ENCODE results near the gene TSHZ1.

Gene TSHZ1

DNA sequence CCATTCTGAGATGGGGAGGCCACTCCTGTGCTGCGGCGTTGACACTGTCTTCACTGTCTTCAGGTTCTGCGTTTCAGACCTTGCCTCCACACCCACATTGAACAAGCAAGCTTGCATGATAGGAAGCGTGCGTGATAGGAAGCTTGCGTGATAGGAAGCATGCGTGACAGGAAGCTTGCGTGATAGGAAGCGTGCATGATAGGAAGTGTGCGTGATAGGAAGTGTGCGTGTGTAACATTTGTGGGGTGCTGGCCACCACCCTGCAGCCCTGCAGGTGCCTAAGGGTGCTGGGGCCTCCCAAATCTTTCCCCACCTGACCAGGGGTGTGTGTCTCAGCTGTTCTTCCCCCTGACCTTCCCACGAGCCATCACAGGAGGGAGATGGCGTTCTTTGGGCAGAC, 25.3 kb downstream of the TSHZ1 start:
- in situ Hi-C loops (cut with HindIII; ENCODE audit: low pct_ligation_motif_present, low pct_unique_long_range_greater_than_20kb, low sequenced_read_pairs) = no loop called here
- no peak for DNase-seq

DNA sequence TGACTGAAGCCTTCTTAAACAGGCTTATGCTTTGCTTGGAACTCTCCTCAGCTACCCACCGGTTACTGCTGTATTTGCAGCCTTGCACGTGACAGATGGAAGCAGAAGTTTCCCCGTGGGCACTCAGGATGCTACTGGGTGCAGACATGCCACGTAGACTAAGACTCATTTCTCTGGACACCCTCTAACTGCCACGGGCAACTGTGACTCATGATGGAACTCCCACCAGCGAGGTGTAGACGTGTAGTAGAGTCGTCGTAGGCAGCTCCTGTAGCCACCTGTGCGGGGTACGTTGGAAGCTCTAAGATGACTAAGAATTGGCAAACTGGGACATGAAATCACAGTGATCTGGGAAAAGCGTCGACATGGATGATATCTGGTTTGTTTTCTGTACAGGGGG, 27.5 kb downstream of the TSHZ1 start:
- in situ Hi-C loops (cut with HindIII; ENCODE audit: low pct_ligation_motif_present, low pct_unique_long_range_greater_than_20kb, low sequenced_read_pairs) = no loop called here
- no peak for DNase-seq

- no peak for DNase-seq
- in situ Hi-C loops (cut with HindIII; ENCODE audit: low pct_ligation_motif_present, low pct_unique_long_range_greater_than_20kb, low sequenced_read_pairs) = no loop called here
These were observed 28.2 kb downstream of the TSHZ1 start for GRCh38 chr18:75238786-75239185.

DNA sequence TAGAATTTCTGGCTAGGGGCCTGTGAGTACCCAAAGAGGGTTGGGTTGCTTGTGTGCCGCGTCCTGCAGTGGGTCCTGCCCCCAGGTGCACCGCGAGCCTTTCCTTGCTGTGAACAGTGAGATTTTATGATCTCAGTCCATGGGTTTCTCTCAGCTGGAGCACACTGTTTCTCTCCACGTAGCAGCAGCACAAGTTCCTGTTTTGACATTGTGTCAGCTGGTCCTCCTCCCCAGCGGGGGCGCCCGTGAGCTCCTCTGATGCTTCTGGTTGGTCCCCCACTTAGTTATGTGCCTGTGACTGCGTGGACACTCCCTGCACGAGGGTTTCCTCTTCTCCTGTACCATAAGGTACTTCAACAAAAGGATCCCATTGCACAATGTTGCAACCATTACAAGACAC, 29.8 kb downstream of the TSHZ1 start:
- no peak for DNase-seq

DNA sequence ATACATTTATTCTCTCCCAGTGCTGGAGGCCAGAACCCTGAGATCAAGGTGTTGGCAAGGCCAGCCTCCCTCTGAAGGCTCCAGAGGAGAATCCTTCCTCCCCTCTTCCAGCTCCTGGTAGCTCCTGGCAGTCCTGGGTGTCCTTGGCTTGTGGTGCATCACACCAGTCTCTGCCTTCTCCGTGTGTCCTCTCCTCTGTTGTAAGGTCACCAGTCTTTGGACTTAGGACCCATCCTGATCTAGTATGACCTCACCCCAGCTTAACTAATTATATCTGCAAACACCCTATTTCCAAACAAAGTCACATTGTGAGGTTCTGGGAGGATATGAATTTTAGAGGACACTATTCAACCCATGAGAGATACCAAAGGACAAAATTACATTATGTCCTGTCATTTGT, 31.1 kb downstream of the TSHZ1 start:
- in situ Hi-C loops (cut with HindIII; ENCODE audit: low pct_ligation_motif_present, low pct_unique_long_range_greater_than_20kb, low sequenced_read_pairs) = no loop called here
- no peak for DNase-seq

More for the DNA sequence above, 29.8 kb downstream of the TSHZ1 start:
- in situ Hi-C loops (cut with HindIII; ENCODE audit: low pct_ligation_motif_present, low pct_unique_long_range_greater_than_20kb, low sequenced_read_pairs) = no loop called here

- in situ Hi-C loops (cut with HindIII; ENCODE audit: low pct_ligation_motif_present, low pct_unique_long_range_greater_than_20kb, low sequenced_read_pairs) = no loop called here
- DNase-seq = peak; percentile 46
These were observed 34.0 kb downstream of the TSHZ1 start for GRCh38 chr18:75244351-75245313.

DNA sequence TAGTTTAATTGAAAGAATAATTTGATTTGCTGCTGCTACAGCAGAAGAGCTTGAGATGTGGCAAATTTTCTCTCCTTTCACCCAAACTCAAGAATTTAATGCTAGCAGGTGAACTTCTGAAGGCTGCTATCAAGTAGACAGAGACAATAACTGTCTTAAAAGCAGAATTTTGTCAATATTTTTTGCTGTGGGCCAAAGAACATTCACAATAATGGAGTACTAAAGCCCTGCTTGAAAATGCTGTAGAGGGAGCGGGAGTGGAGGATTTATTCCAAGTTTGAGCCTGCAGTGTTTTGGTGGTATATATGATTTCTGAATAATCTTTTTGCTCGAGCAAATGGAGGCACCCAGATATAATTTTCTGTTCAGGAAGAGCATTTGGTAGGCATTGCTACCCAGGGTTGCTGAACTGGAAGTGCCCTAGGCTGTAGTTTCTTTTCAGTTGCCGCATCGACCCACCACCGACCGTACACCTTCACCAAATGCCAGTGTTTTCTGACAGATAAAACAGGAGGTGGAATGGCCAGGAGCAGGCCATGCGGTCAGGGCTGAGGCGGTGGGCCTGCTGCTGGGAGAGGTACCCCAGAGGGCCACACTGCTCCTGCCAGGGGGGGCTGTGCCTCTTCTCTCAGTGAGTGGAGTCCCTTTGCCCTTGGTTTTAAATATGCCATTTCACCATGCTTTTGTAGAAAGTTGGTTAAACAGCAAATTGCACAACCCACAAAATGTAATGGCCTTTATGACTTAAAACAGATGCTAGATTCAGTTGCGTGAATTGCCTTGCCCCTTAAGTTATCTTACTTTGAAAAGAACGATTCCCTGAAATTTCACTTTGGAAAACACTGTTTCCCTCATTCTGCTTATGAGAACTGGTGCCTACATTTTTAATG, 36.4 kb downstream of the TSHZ1 start:
- in situ Hi-C loops (cut with HindIII; ENCODE audit: low pct_ligation_motif_present, low pct_unique_long_range_greater_than_20kb, low sequenced_read_pairs) = no loop called here
- peak; percentile 4 for DNase-seq

- peak; percentile 50 for DNase-seq
- in situ Hi-C loops (cut with HindIII; ENCODE audit: low pct_ligation_motif_present, low pct_unique_long_range_greater_than_20kb, low sequenced_read_pairs) = no loop called here
These were observed 37.2 kb downstream of the TSHZ1 start for GRCh38 chr18:75247611-75248421.

DNA sequence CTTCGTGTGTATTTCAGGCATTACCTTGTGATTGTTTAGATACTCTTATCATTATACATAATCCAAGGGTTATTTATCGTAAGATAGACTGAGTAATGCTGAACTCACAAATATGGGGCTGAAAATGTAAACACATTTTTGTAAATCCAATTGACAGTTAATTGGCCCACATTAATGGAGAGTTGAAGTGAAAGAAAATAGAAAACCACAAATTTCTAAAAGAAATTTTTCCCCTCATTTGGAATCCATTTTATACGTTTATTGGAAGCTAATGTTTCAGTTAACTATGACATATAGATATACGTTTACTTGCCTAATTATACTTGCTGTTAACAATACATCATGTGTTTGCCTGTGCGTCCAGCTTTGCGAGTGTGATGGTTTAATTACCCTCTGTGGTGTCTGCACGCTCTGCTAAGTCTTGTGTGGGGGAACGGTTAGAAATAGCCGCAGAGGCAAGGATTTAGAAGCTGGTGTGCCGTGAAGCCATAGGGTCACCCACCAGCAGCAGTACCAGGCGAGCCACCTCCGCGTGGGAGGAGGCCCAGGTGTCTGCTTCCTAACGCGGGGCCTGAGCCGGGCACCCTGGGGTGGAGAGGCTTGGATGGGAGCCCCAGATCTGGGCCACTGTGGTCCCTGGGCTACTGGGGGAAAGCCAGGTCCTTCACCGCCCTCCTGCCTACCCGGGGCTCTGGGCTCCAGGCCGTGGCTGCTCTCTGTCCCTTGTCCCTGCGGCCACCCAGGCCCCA, 38.0 kb downstream of the TSHZ1 start:
- in situ Hi-C loops (cut with HindIII; ENCODE audit: low pct_ligation_motif_present, low pct_unique_long_range_greater_than_20kb, low sequenced_read_pairs) = no loop called here
- DNase-seq = no peak

- no peak for DNase-seq
- in situ Hi-C loops (cut with HindIII; ENCODE audit: low pct_ligation_motif_present, low pct_unique_long_range_greater_than_20kb, low sequenced_read_pairs) = no loop called here
These were observed 38.5 kb downstream of the TSHZ1 start for GRCh38 chr18:75249175-75249518.

DNA sequence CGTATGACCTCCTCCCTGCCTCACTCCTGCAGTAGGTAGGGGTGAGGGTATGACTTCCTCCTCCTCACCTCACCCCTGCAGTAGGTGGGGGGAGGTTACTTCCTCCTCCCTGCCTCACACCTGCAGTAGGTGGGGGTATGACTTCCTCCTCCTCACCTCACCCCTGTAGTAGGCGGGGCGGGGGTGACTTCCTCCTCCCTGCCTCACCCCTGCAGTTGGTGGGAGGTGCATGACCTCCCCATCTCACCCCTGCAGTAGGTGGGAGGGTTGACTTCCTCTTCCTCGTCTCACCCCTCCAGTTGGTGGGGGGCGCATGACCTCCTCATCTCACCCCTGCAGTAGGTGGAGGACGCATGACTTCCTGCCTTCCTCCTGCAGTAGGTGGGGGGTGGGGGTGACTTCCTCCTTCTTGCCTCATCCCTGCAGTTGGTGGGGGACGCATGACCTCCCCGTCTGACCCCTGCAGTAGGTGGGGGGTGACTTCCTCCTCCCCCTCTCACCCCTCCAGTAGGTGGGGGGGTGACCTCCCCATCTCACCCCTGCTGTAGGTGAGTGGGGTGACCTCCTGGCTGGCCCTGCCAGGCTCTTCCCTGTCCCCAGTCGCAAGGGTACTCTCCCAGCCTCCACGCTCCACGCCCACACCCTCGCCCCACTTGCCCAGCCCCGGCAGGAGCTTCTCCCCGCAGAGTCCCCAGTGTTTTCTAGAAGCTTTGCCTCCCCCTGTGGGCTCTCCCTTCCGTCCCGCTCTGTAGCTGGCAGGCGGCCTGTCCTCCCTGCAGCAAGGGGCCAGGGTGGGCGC, 39.3 kb downstream of the TSHZ1 start:
- DNase-seq = no peak
- in situ Hi-C loops (cut with HindIII; ENCODE audit: low pct_ligation_motif_present, low pct_unique_long_range_greater_than_20kb, low sequenced_read_pairs) = no loop called here

GRCh38 chr18:75250471-75250821, 39.8 kb downstream of the TSHZ1 start:
- in situ Hi-C loops (cut with HindIII; ENCODE audit: low pct_ligation_motif_present, low pct_unique_long_range_greater_than_20kb, low sequenced_read_pairs) = no loop called here
- DNase-seq = no peak

DNA sequence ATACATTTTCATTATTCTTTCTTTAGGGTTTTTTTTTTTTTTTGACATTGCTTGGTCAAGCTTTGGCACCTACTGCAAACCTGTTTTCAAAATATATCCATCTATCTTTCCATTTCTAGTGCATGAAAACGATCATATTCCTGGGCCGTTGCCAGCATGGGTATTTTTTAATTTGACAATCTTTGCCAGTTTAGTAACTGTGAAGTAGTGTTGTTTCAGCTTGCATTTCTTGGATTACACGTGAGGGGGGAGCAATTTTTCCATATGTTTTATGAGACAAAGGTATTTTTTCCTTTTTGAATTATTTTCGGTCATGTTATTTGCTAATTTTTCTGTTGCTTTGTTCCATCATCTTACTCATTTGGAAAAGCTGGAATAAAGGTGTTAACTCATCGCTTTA, 40.9 kb downstream of the TSHZ1 start:
- DNase-seq = no peak
- in situ Hi-C loops (cut with HindIII; ENCODE audit: low pct_ligation_motif_present, low pct_unique_long_range_greater_than_20kb, low sequenced_read_pairs) = no loop called here

DNA sequence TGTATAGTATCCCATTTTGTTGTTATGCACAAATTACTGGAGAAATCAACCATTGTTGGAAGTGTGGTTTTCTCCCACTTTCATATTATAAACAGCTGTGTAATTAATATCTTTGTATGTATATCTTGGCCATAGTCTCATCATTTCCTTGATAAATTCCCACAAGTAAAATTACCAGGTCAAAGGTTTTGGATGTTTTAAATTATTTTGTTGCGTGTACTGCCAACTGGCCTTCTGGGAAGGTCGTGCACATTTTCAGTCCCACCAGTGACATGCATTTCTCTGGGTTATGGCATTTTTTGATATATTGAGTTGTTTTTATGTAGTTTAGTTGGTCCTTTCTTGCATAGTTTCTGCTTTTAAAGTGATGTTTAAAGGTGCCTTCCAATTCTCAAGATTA, 41.5 kb downstream of the TSHZ1 start:
- DNase-seq = no peak
- in situ Hi-C loops (cut with HindIII; ENCODE audit: low pct_ligation_motif_present, low pct_unique_long_range_greater_than_20kb, low sequenced_read_pairs) = no loop called here

GRCh38 chr18:75253043-75253442, 42.4 kb downstream of the TSHZ1 start:
- DNase-seq = no peak
- in situ Hi-C loops (cut with HindIII; ENCODE audit: low pct_ligation_motif_present, low pct_unique_long_range_greater_than_20kb, low sequenced_read_pairs) = no loop called here

DNA sequence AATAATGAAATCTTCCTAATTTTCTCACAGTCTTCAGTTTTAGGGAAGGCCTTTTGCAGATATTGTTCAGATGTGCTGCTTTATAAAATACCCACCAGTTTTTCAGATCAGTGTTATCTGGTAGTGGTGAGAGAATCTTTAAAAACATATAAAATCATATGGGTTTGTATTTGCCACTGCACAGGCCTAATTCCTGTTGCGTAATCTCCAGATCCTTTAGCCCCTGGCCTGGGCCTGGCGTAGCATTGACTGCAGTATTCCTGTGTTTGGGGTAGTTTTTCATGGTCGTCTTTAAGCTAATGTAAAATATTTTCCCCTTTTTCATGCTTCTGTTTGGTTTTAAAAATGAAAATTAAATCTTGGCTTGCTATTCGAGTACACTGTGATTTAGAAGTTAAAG, 43.2 kb downstream of the TSHZ1 start:
- in situ Hi-C loops (cut with HindIII; ENCODE audit: low pct_ligation_motif_present, low pct_unique_long_range_greater_than_20kb, low sequenced_read_pairs) = no loop called here
- no peak for DNase-seq

DNA sequence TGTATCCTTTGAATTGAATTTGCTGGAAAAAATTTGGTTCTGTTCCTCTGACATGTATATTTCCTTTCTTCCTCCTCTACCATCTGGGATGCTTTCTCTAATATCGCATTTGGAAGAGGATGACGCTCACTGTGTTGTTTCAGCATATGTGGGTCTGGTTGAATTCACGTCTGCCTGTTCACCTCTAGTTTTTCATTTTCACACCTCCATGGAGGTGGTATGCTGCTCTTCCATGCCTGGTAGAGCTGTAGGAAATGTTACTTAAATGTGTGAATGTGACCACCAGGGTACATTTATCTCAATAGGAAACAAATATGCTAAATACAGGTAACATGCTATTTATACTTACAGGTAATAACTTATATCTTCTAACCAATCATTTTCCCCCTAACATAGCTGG, 44.5 kb downstream of the TSHZ1 start:
- in situ Hi-C loops (cut with HindIII; ENCODE audit: low pct_ligation_motif_present, low pct_unique_long_range_greater_than_20kb, low sequenced_read_pairs) = no loop called here
- DNase-seq = no peak

- no peak for DNase-seq
These were observed 45.8 kb downstream of the TSHZ1 start for GRCh38 chr18:75256376-75256775.

More at GRCh38 chr18:75256376-75256775, 45.8 kb downstream of the TSHZ1 start:
- in situ Hi-C loops (cut with HindIII; ENCODE audit: low pct_ligation_motif_present, low pct_unique_long_range_greater_than_20kb, low sequenced_read_pairs) = no loop called here
